ENCODE results near the gene SCN5A.

The SCN5A gene

GRCh38 chr3:38509732-38510131 is 139.8 kb downstream of the SCN5A start:
- DNase-seq (ENCODE audit: low read depth in 1 of 2, low spot score in 1 of 2): no peak

- no peak for DNase-seq (ENCODE audit: low read depth in 1 of 2, low spot score in 1 of 2)
Observed at GRCh38 chr3:38507120-38507519, 142.4 kb downstream of the SCN5A start.

- DNase-seq (ENCODE audit: low read depth in 1 of 2, low spot score in 1 of 2): no peak
Observed at GRCh38 chr3:38500688-38501417, 148.6 kb downstream of the SCN5A start.
